ENCODE measurements around the gene RFX1. TPM values are rescaled to one million over a fixed set of nuclear protein-coding genes. Genes with fewer than 3 reads are reported as not detected.

The RFX1 gene
- total and polyA plus RNA-seq, 4 donors: 1.8 to 5.6 (median 3.5) TPM

DNA sequence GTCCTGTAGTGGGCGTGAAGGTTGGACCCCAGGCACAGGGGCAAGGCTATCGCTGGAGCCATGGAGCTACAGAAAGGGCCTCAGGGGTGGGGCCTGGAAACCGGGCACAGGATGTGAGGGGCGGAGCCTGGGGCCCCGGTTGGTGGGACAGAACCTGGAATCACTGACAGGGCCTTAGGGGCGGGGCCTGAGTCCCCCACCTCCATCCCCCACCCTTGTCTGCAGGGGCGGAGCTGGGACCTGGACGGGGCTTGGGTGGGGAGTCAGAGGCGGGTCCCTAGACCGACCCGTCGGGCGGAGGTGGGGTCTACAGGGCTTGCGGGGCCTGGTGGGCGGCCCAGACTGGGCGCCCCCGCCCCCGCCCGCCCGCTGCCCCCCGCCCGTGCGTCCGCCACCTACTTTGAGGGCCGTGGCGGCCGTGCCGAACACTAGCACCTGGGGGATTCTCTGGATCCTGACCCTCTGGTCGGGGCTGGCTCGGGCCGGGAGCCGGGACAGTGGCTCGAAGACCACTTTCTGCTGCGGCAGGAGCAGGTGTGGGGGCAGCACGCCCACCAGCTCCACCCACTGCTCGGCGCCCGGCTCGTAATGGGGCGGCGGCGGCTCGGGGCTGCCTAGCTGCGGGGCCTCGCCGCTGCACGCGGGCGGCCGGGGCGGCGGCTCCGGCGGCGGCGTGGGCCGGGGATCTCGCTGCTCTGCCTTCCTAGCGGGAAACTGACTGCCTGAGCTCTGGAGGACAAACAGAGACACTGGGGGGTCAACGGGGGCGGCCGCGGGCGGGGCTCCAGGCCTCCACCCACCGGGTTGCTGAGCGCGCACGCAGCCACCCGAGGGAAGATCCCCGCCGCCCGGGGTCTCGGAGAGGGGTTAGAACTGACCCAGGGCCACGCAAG lies 27.5 kb downstream of the RFX1 start:
- Histone ChIP-seq H3K9ac (ENCODE audit: low read depth in 1 of 2, low read length in 2 of 2) (no peak overlapping the region), H3K36me3 (ENCODE audit: control insufficient read depth in 4 of 4, insufficient read depth in 3 of 4, low read depth in 1 of 4, low read length in 3 of 4) (peaks cover 3 to 49% (median 16%) of the 10 kb centered on the region in 4 donors), H3K27me3 (ENCODE audit: control insufficient read depth in 4 of 4, insufficient read depth in 4 of 4, low read length in 3 of 4) (no peaks in the 10 kb centered on the region), H3K9me3 (ENCODE audit: control insufficient read depth in 4 of 4, low read length in 3 of 4) (no peaks in the 10 kb centered on the region), H3K4me1 (ENCODE audit: control insufficient read depth in 4 of 4, insufficient read depth in 4 of 4, low read length in 3 of 4) (no peaks in the 10 kb centered on the region), H3K27ac (ENCODE audit: low read depth in 1 of 2, low read length in 2 of 2) (no peak overlapping the region), H3K4me3 (ENCODE audit: low read depth in 1 of 3, low read length in 3 of 3) (peak overlapping the region in 1 of 3 donors; percentile 19)
- TF ChIP-seq YY1 (IDR thresholded peaks at IDR 0.05): no peak
- no peak for TF ChIP-seq HNF4G (IDR thresholded peaks at IDR 0.05)
- no peak for TF ChIP-seq GABPA (IDR thresholded peaks at IDR 0.05 in 1 of 2, conservative IDR thresholded peaks at IDR 0.05 in 1 of 2)
- TF ChIP-seq, protein P1, sequence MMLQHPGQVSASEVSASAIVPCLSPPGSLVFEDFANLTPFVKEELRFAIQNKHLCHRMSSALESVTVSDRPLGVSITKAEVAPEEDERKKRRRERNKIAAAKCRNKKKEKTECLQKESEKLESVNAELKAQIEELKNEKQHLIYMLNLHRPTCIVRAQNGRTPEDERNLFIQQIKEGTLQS (IDR thresholded peaks at IDR 0.05): no peak
- TF ChIP-seq, protein P2, sequence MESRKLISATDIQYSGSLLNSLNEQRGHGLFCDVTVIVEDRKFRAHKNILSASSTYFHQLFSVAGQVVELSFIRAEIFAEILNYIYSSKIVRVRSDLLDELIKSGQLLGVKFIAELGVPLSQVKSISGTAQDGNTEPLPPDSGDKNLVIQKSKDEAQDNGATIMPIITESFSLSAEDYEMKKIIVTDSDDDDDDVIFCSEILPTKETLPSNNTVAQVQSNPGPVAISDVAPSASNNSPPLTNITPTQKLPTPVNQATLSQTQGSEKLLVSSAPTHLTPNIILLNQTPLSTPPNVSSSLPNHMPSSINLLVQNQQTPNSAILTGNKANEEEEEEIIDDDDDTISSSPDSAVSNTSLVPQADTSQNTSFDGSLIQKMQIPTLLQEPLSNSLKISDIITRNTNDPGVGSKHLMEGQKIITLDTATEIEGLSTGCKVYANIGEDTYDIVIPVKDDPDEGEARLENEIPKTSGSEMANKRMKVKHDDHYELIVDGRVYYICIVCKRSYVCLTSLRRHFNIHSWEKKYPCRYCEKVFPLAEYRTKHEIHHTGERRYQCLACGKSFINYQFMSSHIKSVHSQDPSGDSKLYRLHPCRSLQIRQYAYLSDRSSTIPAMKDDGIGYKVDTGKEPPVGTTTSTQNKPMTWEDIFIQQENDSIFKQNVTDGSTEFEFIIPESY (IDR thresholded peaks at IDR 0.05): no peak
- TF ChIP-seq EGR1 (IDR thresholded peaks at IDR 0.05; ENCODE audit: low read depth in 2 of 2): no peak
- TF ChIP-seq RAD21 (IDR thresholded peaks at IDR 0.05): no peak
- TF ChIP-seq, protein P3, sequence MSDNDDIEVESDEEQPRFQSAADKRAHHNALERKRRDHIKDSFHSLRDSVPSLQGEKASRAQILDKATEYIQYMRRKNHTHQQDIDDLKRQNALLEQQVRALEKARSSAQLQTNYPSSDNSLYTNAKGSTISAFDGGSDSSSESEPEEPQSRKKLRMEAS (IDR thresholded peaks at IDR 0.05): no peak
- TF ChIP-seq SP1 (IDR thresholded peaks at IDR 0.05): no peak
- no peak for TF ChIP-seq FOXA2 (IDR thresholded peaks at IDR 0.05)
- no peak for TF ChIP-seq RXRA (IDR thresholded peaks at IDR 0.05)
- no peak for TF ChIP-seq JUND (IDR thresholded peaks at IDR 0.05)
- no peak for TF ChIP-seq NR2F2 (IDR thresholded peaks at IDR 0.05)
- TF ChIP-seq HNF4A (conservative IDR thresholded peaks at IDR 0.05): no peak
- TF ChIP-seq, protein P4, sequence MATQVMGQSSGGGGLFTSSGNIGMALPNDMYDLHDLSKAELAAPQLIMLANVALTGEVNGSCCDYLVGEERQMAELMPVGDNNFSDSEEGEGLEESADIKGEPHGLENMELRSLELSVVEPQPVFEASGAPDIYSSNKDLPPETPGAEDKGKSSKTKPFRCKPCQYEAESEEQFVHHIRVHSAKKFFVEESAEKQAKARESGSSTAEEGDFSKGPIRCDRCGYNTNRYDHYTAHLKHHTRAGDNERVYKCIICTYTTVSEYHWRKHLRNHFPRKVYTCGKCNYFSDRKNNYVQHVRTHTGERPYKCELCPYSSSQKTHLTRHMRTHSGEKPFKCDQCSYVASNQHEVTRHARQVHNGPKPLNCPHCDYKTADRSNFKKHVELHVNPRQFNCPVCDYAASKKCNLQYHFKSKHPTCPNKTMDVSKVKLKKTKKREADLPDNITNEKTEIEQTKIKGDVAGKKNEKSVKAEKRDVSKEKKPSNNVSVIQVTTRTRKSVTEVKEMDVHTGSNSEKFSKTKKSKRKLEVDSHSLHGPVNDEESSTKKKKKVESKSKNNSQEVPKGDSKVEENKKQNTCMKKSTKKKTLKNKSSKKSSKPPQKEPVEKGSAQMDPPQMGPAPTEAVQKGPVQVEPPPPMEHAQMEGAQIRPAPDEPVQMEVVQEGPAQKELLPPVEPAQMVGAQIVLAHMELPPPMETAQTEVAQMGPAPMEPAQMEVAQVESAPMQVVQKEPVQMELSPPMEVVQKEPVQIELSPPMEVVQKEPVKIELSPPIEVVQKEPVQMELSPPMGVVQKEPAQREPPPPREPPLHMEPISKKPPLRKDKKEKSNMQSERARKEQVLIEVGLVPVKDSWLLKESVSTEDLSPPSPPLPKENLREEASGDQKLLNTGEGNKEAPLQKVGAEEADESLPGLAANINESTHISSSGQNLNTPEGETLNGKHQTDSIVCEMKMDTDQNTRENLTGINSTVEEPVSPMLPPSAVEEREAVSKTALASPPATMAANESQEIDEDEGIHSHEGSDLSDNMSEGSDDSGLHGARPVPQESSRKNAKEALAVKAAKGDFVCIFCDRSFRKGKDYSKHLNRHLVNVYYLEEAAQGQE (IDR thresholded peaks at IDR 0.05): no peak
- no peak for TF ChIP-seq TAF1 (conservative IDR thresholded peaks at IDR 0.05)
- TF ChIP-seq FOXA1 (IDR thresholded peaks at IDR 0.05): no peak
- TF ChIP-seq, protein P5, sequence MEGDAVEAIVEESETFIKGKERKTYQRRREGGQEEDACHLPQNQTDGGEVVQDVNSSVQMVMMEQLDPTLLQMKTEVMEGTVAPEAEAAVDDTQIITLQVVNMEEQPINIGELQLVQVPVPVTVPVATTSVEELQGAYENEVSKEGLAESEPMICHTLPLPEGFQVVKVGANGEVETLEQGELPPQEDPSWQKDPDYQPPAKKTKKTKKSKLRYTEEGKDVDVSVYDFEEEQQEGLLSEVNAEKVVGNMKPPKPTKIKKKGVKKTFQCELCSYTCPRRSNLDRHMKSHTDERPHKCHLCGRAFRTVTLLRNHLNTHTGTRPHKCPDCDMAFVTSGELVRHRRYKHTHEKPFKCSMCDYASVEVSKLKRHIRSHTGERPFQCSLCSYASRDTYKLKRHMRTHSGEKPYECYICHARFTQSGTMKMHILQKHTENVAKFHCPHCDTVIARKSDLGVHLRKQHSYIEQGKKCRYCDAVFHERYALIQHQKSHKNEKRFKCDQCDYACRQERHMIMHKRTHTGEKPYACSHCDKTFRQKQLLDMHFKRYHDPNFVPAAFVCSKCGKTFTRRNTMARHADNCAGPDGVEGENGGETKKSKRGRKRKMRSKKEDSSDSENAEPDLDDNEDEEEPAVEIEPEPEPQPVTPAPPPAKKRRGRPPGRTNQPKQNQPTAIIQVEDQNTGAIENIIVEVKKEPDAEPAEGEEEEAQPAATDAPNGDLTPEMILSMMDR (IDR thresholded peaks at IDR 0.05; ENCODE audit: low read depth, low read length, missing input control): no peak
- peak; percentile 72 for DNase-seq (ENCODE audit: low spot score)
- WGBS: 58% methylated on average over 74 of the region's 74 CpGs

All from liver (tissue), 9 donors.